Ovary (tissue), 3 donors: ENCODE data around the gene DMBX1.

ENCODE experiments used
- POLR2A ChIP-seq: fragments of 450-650 bp; IDR thresholded peaks from one replicate; pipeline ENCODE4 v1.6.1; 2017; ENCODE audit warnings: antibody characterized with exemption, mild to moderate bottlenecking, moderate library complexity
- TF ChIP-seq, protein P1 (sequence below), 3 donors: fragments of 450-650 bp in 2 of 3; fragments of 200-600 bp in 1 of 3; IDR thresholded peaks; one replicate each; pipeline versions ENCODE4 v1.5.1 to v1.8.0; 2016 to 2022; ENCODE audit warnings: antibody characterized with exemption in 3 of 3, mild to moderate bottlenecking in 1 of 3
- donor health status: DM: no; HTN: no; CAD: no.

DNA sequence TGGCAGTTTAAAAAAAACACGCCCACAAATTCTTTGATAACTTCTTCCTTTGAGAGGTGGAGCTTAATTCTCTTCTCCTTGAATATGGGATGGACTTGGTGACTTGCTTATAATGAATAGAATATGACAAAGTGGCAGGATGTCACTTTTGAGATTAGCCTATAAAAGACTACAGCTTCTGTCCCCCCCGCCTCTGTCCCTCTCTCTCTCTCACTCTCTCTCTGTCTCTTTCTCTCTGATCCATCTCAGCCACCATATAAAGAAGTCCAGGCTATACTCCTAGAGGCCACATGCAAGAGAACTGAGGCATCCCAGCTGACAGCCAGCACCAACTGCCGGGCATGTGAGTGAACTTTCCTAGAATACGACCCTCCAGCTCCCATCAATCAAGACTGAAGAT is 7.7 kb upstream of the DMBX1 start:
- TF ChIP-seq, protein P1, sequence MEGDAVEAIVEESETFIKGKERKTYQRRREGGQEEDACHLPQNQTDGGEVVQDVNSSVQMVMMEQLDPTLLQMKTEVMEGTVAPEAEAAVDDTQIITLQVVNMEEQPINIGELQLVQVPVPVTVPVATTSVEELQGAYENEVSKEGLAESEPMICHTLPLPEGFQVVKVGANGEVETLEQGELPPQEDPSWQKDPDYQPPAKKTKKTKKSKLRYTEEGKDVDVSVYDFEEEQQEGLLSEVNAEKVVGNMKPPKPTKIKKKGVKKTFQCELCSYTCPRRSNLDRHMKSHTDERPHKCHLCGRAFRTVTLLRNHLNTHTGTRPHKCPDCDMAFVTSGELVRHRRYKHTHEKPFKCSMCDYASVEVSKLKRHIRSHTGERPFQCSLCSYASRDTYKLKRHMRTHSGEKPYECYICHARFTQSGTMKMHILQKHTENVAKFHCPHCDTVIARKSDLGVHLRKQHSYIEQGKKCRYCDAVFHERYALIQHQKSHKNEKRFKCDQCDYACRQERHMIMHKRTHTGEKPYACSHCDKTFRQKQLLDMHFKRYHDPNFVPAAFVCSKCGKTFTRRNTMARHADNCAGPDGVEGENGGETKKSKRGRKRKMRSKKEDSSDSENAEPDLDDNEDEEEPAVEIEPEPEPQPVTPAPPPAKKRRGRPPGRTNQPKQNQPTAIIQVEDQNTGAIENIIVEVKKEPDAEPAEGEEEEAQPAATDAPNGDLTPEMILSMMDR (IDR thresholded peaks at IDR 0.05): no peak
- no peak for TF ChIP-seq POLR2A
